NCI-H146 treated with DMSO at 0.1 percent for 48 hours (cell line): Measurements from ENCODE around the gene VSNL1.

Source experiments
- DNase-seq: peaks from one replicate; lab custom pipeline; 2025; ENCODE audit not compliant: unreplicated experiment; lab: John Stamatoyannopoulos, UW

The VSNL1 gene

DNA sequence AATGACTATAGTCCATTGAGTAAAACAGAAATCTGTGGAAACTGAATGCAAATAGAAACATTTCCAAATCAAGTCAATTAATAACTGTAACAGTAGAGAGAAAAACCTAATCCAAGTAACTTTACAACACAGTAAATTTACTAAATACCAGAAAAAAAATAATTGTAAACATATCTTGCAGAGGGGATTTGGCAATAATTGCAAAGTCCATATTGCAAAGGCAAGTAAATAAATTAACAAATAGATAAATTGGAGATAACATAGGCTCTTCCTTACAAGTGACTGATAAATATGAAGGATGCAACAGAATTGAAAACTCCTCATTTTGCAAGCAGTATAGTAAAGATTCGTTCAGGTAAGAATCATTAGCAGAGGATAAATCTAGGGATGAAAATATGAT is 148.1 kb downstream of the VSNL1 start:
- DNase-seq: no peak

DNA sequence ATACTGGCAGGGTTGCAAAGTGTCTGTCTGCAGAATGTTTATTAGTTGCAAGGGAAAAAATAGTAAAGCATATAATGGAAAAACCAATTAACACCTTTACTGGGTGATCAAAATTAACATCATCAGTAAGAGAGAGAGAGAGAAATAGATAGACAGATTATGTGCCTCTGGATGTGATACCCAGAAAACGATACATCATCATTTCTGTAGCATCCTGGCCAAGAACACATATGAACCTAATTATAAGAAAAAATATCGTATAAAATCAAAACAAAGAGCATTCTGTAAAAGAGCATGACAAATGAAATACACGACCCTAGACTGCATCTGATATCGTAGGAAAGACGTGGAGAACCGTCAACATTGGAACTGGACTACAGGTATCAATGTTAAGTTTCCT is 148.5 kb downstream of the VSNL1 start:
- no peak for DNase-seq

DNA sequence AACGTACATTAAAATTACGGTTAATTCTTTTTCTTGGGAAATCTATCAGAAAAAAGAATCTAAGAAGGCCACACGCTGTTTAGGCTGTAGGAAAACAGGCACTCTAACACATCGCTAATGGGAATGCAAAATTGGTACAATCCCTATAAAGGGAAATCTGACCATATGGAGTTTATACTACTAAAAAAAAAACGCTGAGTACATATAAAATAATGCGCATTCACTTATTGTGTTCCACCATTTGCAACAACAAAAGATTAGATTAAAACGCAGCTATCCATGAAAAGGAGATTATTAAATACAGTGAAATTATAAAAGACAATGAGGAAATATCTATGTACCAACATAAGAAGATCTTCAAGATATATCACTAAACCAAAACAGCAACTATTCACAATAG is 150.3 kb downstream of the VSNL1 start:
- DNase-seq: no peak
